NCI-H526 (cell line): ENCODE measurements around the gene FOXP4.
"Not testable (repeated sequence)": the region's sequence is repeated elsewhere in the genome, so short reads cannot be mapped to it uniquely, and the experiment has no call there.

Experiments
- DNase-seq, 2 experiments: peaks; one replicate each; lab custom pipeline; 2025; lab: John Stamatoyannopoulos, UW

Gene FOXP4

DNA sequence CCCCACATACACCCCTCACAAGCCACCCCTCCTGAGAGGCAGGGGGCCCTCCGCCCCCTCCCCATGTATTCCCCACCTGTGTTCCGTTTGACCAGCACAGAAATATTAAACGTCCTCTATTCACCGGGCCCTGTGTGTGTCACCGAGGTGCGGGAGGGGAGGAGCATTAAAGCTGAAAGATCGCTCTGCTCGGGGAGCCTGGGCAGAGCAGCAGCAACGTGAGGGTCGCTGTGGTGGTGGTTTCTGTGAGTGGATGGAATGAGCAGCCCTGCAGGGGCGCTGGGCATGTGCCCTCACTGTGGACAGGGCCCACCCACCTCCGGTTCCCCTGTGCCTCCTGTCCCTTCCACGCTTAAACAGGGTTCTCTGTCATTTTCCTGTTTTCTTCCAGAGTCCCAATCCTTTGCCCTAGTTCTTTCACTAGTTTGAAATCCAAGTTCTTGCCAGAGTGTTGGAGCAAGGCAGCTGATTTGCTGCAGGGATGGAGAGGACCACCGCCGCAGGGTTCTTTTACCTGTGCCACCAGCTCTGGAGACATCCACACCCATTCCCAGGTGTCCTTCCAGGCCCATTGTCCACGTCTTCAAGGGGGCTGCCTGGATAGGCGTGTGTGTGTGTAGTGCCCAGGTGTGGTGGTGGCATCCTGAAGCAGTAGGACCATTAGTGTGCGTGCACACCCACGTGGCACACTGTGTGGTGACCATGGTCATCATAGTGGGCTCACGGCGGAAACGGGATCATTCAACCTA lies 54.5 kb downstream of the FOXP4 start:
- DNase-seq: no peak

DNA sequence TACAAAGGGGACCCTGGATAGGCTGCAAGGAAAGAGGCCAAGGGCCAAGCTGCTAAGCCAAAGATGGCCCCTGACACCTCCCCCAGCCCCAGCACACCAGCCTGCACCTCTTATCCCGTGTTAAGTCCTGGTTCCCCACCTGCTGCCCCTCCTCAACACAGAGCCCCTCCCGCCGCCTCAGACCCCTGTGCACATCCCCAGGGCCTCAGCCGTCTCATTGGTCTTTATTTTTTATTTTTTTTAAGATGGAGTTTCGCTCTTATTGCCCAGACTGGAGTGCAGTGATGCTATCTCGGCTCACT lies 55.0 kb downstream of the FOXP4 start:
- DNase-seq: no peak

DNA sequence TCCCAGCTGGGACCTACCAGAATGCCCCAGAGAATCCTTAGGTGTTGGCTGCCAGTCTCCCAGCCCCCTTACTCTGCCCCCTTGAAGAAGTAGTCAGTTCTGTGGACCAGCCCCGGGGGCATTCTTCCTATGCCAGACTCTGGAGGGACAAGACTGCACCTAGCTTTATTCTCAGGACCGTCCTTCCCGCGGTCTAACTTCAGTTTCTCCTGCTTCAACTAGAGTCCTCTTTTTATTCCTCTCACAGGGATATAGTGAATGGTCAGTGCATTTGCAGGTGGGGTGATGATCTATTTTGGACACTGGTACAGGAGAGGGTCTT lies 56.2 kb downstream of the FOXP4 start:
- no peak for DNase-seq

- peak; percentile 81 to 90 for DNase-seq
These were observed 56.9 kb downstream of the FOXP4 start for GRCh38 chr6:41602864-41603608.

GRCh38 chr6:41604006-41604405 lies 57.8 kb downstream of the FOXP4 start:
- no peak for DNase-seq

DNA sequence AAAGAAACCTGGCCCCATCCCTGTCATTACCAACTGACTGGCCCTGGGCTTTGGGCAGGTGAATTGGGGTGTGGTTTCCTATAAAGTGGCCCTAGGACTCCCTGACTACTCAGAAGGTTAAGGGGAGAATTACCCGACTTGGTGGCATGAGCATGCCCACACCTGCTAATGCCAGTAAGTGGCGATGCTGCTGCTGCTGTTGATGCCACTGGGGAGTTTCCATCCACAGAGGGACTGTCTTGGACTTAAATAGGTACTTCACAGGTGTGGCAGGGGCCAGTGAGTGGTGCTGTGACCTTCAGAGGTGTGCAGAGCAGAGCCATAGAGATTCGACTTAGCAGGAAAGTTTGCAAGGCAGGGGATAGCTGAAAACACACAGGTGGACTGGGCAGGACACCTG lies 59.5 kb downstream of the FOXP4 start:
- no peak for DNase-seq

- no peak for DNase-seq
These were observed 60.9 kb downstream of the FOXP4 start for GRCh38 chr6:41607036-41607435.

- no peak for DNase-seq
These were observed 61.6 kb downstream of the FOXP4 start for GRCh38 chr6:41607736-41608135.

DNA sequence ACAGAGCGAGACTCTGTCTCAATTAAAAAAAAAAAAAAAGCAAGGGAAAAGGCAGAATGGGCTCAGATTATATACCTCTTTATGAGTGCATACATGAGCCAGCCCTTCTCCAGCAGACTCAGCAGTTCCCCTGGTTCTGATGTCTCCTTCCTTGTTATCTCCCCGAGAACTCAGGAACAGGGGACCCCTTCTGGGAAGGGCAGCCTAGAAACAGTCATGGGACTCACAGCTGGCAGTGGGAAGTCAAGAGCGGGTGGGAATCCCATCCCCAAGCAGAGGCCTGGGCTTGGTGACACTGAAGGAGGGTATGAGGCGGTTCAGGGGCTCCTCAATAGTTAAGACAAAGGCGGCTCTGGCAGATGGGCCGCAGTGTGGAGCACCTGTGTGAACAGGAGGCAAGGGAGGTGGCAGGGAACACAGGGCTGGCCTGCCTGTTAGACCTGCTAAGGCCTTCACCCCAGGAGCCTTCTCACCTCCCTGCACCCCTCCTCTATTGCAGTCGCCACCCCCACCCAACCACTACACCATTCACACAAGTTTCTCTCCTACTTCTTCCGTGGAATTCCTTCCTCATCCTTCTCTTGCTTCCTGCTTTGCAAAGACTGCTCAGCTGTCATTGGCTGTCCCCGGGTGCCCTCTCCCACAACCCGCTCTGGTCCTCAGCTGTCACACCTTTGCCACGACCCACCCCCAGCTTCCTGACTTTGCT lies 62.4 kb downstream of the FOXP4 start:
- no peak for DNase-seq

DNA sequence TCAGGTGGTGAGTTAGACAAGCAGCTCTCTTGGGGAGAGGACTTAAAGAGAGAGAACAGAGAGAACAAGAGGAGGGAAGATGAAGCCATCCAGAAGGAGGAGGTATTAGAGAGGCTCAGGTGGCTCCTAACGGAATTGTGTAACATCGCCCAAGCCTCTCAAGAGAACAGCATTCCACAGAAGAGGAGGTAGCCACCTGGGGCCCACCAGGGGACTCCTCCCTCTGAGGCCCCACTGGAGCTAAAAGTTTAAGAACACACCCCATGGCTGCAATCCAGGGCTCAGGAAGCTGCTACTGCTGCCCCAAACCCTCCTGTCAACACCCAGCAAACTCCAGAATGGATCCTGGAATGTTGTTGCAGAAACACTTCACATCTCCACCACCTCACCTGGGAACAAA lies 68.5 kb downstream of the FOXP4 start:
- DNase-seq: no peak

DNA sequence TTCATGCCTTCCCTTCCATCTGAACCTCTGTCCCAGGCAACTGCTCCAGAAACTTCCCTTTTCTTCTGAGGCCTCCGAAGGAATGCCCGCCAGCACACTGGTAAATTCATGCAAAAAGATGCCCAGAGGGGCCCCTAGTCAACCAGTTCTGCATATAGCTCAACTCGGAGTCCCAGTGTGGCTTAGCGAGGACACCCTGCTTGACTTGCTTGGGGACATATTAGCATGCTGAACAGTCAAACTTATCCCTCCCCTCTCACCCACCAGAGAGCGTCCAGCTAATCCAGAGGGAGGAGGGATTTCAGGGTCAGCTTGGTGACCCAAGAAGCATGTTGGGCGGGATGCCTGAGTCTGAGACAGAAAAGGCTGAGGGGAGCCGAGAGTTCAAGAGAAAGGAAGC lies 69.1 kb downstream of the FOXP4 start:
- DNase-seq: no peak

DNA sequence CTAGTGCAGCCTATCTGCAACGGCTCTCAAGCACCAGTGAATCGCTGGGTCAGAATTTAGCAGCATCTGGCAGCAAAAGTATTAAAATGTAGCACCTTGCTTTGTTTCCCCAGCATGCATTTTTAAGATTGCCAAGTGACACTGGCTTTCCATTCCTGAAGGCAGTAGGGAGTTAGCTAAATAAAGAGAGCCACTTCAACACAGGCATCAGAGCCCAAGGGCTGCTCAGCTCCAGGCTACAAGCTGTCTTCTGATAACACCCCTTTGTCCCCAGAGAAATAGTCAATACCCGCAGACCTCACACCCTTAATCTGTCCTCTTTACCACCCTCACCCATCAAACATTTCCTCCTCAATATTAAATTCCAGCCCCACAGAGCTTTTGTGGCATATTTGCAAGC lies 72.4 kb downstream of the FOXP4 start:
- no peak for DNase-seq

DNA sequence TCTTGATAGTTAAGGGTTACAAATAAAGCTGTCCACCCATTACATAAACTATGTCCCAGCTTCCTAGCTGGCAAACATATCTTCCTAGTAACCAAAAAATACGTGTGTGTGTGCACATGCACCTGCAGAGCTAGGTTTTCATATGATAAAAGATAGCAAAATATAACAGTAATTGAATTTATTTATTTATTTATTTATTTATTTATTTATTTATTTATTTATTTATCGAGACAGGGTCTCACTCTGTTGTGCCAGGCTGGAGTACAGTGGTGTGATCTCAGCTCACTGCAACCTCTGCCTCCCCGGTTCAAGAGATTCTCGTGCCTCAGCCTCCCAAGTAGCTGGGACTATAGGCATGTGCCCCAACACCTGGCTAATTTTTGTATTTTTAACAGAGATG lies 73.0 kb downstream of the FOXP4 start:
- not testable (repeated sequence) for DNase-seq

GRCh38 chr6:41621367-41621766 lies 75.2 kb downstream of the FOXP4 start:
- DNase-seq: no peak

- no peak for DNase-seq
These were observed 75.6 kb downstream of the FOXP4 start for GRCh38 chr6:41621802-41622201.

DNA sequence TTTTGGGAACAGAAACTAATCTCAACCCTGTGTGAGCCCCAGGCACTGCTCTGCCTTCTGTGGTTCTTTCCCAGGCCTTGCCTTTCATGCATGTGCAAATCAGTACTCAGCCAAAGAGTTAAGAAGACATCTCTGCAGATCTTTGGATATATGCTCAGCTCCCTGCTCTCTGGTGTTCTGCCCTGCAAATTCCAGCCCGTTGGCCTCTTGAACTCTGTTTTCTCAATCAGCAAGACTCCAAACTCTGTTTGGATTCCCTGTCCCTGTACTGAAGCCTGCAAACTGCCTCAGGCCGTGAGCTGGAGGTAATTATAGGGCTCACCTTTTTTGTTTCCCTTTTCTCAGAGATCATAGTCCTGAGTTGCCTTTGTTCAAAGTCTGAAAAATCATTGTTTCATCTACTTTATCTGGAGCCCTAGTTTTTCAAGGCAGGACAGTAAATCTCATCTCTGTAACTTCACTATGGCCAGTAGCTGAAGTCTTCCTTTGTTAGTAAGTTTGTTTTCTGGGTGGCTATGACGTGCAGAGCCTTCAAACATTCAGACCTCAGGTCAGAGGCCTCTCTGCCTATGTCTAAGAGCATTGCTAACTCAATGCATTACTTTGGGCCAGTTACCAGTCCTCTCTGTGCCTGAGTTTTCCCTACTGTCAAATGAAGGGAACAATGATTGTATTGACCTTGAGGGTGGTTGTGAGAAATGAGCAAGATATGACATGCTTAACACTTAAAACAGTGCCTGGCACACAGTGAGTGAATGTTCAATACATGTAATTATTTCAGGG lies 76.2 kb downstream of the FOXP4 start:
- DNase-seq: no peak

DNA sequence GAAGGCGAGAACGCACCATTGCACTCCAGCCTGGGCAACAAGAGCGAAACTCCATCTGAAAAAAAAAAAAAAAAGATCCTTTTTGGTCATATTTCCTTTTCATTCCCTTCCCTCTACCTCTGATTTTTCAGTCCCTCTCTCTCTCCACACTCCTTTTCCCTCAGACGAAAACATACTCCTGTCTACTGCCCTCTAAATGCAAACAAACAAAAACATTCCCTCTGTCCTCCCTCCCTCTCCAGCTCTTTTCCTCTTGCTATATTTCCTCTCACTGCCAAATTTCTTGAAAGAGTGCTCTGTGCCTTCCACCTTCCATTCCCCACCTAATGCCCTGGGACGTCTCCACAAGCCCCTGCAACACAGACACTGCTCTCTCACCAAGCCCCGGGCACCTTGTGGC lies 77.1 kb downstream of the FOXP4 start:
- DNase-seq: no peak

DNA sequence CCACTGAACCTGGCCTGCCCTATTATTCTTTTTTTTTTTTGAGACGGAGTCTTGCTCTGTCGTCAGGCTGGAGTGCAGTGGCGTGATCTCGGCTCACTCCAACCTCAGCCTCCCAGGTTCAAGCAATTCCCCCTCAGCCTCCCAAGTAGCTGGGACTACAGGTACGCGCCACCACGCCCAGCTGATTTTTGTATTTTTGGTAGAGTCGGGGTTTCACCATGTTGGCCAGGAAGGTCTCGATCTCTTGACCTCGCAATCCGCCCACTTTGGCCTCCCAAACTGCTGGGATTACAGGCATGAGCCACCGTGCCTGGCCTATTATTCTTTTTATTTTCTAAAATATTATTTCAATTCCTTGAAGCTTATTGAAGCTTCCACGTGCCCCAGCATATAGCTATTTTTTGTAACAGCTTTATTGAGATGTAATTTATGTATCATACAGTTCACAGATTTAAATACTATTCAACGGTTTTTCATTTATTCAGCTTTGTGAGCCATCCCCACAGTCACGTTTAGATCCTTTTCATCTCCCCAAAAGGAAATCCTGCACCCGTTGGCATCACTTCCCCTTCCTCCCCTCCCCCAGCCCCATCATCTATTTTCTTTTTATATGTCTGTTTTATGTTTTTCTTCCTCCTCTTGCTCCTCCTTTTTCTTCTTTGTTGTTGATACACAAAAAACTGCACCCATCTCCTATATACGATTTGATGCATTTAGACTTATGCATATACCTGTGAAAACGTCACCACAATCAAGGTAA lies 78.6 kb downstream of the FOXP4 start:
- no peak for DNase-seq

- DNase-seq: no peak
These were observed 79.3 kb downstream of the FOXP4 start for GRCh38 chr6:41625442-41625841.

DNA sequence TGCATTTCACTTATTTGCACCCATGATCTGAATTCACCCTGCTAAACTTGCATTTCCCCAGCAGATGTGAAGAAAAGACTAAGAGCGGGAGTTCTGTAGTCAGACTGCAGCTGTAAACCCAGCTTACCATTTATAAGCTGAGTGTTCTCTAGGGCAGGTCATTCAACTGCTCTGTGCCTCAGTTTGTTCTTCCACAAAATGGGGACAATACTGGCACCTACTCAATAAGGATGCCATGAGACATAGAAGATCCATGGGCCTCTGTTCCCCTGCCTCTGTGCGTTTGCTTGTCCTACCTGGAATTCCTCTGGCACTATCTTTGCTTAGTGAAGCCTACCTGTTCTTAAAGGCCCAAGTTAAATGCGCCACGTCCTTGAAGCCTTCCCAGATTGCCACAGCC lies 79.8 kb downstream of the FOXP4 start:
- no peak for DNase-seq

DNA sequence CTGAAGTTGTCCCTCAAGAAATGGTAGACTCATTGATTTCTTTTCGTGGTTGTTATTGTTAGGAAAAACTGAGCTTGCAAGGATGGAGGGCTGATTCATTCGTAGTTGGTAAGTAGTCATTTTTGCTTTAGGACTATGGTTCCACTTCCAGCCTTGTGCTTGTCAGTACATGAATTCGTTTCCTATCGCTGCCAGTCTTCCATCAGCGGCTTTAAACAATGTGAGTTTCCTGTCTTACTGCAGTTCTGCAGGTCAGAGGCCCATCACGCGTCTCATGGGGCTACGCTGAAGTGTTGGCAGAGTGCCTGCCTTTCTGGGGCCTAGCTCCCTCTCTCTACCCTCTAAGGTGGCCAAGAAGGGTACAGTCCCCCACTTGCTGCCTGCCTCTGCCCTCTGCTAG lies 80.7 kb downstream of the FOXP4 start:
- no peak for DNase-seq

DNA sequence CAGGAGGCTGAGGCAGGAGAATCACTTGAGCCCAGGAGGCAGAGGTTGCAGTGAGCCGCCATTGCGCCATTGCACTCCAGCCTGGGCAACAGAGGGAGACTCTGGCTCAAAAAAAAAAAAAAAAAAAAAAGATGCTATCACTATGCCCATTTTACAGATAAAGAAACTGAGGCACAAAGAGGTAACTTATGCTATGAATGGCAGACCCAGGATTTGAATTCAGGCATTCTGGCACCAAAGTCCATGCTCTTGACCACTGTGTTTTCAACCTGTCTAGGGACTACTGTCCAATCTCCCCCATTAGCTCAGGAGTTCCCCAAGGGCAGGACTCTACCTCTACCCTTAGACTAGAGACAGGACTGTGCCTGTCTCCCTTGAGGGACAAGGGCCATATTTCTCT lies 82.9 kb downstream of the FOXP4 start:
- DNase-seq: no peak
